K562 (cell line): ENCODE results near the gene EXOC5.

ENCODE experiments used
- JUND ChIP-seq, 2 experiments: IDR thresholded peaks; 2 replicates in 1 of 2; 3 replicates in 1 of 2; pipeline ENCODE4 v1.6.1; 2011; ENCODE audit warnings: borderline replicate concordance in 2 of 2, low read depth in 2 of 2, low read length in 2 of 2, improper control_type of control experiment in 1 of 2, missing biosample characterization in 1 of 2, missing genetic modification characterization in 1 of 2, missing genetic modification reagents in 1 of 2
- POLR2A ChIP-seq: fragments of 450-650 bp; conservative IDR thresholded peaks from 2 replicates; pipeline ENCODE4 v1.6.1; 2016
- POLR2AphosphoS5 ChIP-seq: IDR thresholded peaks from 2 replicates; pipeline ENCODE4 v1.6.1; 2011; ENCODE audit warnings: mild to moderate bottlenecking, low read depth, low read length, moderate library complexity; ENCODE audit not compliant: control insufficient read depth, insufficient read depth
- RFX5 ChIP-seq: IDR thresholded peaks from 2 replicates; pipeline ENCODE4 v1.6.1; 2011; ENCODE audit warnings: low read depth, mild to moderate bottlenecking, improper control_type of control experiment, low read length
- SMARCB1 ChIP-seq: IDR thresholded peaks from 2 replicates; pipeline ENCODE4 v1.6.1; 2011; ENCODE audit warnings: improper control_type of control experiment, low read depth; ENCODE audit not compliant: insufficient read length
- ZNF23 ChIP-seq: fragments of 250-450 bp; sonication (Bioruptor Pico); IDR thresholded peaks from 2 replicates; pipeline ENCODE4 v1.4.0; 2020; ENCODE audit warnings: mild to moderate bottlenecking
- TF ChIP-seq, protein P1 (sequence below): sonication (generic); formaldehyde crosslinking; IDR thresholded peaks from 2 replicates; pipeline ENCODE4 v1.8.1; 2023; ENCODE audit warnings: mild to moderate bottlenecking, missing genetic modification reagents
- TF ChIP-seq, protein P2 (sequence below): sonication (generic); formaldehyde crosslinking; IDR thresholded peaks from 2 replicates; pipeline ENCODE4 v1.8.1; 2023; ENCODE audit warnings: mild to moderate bottlenecking, missing genetic modification reagents

DNA sequence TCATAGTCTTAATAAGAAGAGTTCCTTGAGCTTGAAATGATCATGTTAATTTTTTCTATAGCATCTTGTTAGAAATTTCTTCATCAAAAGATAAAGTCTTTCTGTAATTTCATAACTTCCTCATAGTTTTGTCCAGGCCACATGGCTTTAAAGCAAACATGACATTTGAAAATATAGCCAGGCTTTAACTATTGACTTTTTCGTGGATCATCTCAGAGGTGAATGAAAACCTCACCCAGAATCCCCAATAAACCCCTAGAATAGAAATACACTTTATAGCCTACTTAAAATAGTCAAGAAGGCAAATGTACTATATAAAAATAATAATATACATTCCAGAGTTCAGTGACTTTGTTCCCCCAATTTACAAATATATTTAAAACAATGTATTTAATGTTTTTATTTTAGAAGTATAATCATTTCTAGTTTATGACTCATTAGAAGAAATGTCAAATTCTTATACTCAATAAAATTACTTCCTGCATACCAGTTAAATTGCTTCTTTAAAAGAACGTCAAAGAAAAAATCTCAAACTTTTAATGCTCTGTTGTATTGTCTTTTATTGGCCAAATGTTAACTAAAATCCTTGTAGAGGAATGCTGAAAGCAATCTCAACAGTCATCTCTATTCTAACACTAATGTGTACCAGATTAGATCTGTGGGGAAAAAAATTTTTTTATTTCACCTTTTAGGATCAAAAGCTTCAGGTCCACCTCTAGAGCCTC lies 21.6 kb downstream of the EXOC5 start:
- TF ChIP-seq POLR2A (no peak), ZNF23 (CRISPR knock-in tag) (no peak), SMARCB1 (no peak), POLR2AphosphoS5 (no peak), JUND (IDR thresholded peaks at IDR 0.05; ENCODE audit: borderline replicate concordance, low read depth, low read length) (no peak), JUND (tag; IDR thresholded peaks at IDR 0.05; ENCODE audit: borderline replicate concordance, low read depth, low read length) (no peak), RFX5 (no peak)
- TF ChIP-seq, protein P1, sequence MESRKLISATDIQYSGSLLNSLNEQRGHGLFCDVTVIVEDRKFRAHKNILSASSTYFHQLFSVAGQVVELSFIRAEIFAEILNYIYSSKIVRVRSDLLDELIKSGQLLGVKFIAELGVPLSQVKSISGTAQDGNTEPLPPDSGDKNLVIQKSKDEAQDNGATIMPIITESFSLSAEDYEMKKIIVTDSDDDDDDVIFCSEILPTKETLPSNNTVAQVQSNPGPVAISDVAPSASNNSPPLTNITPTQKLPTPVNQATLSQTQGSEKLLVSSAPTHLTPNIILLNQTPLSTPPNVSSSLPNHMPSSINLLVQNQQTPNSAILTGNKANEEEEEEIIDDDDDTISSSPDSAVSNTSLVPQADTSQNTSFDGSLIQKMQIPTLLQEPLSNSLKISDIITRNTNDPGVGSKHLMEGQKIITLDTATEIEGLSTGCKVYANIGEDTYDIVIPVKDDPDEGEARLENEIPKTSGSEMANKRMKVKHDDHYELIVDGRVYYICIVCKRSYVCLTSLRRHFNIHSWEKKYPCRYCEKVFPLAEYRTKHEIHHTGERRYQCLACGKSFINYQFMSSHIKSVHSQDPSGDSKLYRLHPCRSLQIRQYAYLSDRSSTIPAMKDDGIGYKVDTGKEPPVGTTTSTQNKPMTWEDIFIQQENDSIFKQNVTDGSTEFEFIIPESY = no peak
- TF ChIP-seq, protein P2, sequence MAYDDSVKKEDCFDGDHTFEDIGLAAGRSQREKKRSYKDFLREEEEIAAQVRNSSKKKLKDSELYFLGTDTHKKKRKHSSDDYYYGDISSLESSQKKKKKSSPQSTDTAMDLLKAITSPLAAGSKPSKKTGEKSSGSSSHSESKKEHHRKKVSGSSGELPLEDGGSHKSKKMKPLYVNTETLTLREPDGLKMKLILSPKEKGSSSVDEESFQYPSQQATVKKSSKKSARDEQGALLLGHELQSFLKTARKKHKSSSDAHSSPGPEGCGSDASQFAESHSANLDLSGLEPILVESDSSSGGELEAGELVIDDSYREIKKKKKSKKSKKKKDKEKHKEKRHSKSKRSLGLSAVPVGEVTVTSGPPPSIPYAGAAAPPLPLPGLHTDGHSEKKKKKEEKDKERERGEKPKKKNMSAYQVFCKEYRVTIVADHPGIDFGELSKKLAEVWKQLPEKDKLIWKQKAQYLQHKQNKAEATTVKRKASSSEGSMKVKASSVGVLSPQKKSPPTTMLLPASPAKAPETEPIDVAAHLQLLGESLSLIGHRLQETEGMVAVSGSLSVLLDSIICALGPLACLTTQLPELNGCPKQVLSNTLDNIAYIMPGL (CRISPR knock-in tag) = no peak
